ENCODE results near the gene RNU7-1.
"Not testable (repeated sequence)": the region's sequence is repeated elsewhere in the genome, so short reads cannot be mapped to it uniquely, and the experiment has no call there.

RNU7-1 gene

DNA sequence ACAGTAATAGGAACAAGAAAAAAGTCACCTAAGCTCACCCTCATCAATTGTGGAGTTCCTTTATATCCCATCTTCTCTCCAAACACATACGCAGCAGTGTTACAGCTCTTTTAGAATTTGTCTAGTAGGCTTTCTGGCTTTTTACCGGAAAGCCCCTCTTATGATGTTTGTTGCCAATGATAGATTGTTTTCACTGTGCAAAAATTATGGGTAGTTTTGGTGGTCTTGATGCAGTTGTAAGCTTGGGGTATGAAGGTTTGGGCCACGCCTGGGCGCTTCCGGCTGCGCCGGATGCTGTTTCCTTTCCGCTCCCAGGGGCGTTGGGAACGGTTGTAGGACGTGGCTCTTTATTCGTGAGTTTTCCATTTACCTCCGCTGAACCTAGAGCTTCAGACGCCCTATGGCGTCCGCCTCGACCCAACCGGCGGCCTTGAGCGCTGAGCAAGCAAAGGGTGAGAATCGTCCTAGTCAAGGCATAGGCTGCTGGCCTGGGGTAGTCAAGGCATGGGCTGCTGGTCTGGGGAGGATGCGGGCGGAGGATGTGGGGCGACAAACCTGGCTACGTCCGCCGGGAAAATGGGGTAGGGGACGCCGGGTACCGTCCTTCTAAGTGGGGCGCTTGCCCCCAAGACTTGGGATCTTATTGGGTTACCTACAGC is at the start of gene RNU7-1, which contains the start of gene C12orf57:
Gene RNU7-1 (plus strand): TSS at position 95 of the 659 bp plus-strand sequence.
Gene C12orf57 (plus strand): TSS at position 301 of the 659 bp plus-strand sequence. CDS start 100 bp downstream, at position 401.
- DNase-seq (ENCODE audit: low read depth in 2 of 2, low spot score in 1 of 2): no peak

GRCh38 chr12:6894321-6894720 is 49.3 kb upstream of the RNU7-1 start:
- DNase-seq (ENCODE audit: low read depth in 2 of 2, low spot score in 1 of 2): no peak

DNA sequence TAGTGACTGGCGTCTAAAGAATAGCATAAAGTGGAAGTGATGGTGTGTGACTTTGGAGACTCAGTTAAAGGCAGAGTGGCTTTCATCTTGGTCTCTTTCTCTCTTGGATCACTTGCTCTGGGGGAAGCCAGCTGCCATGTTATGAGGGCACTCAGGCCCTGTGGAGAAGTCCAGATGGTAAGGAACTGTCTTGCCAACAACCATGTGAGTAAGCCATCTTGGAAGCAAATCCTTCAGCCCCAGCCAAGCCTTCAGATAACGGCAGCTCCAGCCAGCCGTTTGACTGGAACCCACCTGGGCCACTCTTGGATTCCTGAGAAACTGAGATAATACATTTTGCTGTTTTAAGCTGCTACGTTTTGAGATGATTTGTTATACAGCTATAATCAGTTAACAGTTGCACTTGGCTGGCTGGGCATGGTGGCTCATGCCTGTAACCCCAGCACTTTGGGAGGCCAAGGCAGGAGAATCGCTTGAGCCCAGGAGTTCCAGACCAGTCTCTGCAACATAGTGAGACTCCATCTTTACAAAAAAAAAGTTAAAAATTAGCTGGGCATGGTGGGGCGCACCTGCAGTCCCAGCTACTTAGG is 46.7 kb upstream of the RNU7-1 start:
- DNase-seq (ENCODE audit: low read depth in 2 of 2, low spot score in 1 of 2): no peak

- DNase-seq (ENCODE audit: low read depth in 2 of 2, low spot score in 1 of 2): no peak
These were observed 44.2 kb upstream of the RNU7-1 start for GRCh38 chr12:6899427-6899826.

DNA sequence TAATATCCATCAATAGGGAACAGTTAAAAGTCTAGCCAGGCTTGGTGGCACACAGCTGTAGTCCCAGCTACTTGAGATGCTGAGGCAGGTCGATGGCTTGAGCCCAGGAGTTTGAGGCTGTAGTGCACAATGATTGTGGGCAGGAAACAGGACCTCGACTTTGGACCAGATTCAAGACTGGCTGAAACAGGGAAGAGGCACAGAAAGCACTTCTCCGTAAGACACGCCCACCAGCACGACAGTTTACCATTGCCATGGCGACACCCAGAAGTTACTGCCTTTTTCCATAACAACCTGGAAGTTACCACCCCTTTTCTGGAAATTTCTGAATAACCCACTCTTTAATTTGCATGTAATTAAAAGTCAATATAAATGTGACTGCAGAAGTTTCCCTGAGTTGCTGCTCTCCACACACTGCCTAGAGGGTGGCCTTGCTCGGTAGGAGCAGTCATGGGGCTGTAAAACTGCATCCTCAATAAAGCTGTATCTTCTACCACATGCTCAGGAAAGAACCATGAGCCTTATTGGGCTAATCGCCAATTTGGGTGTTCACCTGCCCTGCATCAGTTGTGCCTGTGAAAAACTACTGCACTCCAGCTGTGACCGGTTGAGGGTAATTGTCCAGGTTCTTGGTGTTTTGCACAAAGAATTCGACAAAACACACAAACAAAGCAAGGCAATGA is 43.6 kb upstream of the RNU7-1 start:
- DNase-seq (ENCODE audit: low read depth in 2 of 2, low spot score in 1 of 2): no peak

DNA sequence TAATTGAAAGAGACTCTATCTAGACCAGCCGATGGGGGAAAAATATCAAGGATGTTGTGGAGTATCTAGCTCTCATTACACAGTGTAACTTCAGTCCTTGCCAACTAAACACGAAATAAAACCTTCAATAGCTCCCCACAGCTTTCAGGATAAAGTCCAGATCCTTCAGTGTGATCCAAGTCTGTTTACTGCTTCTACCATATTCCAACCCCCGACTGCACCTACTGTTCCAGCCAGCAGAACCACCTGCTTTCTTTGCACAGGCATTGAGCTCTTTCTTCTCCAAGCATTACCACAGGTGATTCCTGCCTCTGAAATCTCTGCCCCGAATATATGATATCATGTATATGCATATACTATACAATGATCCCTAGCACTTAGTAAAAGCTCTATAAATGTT is 41.2 kb upstream of the RNU7-1 start:
- DNase-seq (ENCODE audit: low read depth in 2 of 2, low spot score in 1 of 2): no peak

GRCh38 chr12:6903722-6904121 is 39.9 kb upstream of the RNU7-1 start:
- DNase-seq (ENCODE audit: low read depth in 2 of 2, low spot score in 1 of 2): no peak

DNA sequence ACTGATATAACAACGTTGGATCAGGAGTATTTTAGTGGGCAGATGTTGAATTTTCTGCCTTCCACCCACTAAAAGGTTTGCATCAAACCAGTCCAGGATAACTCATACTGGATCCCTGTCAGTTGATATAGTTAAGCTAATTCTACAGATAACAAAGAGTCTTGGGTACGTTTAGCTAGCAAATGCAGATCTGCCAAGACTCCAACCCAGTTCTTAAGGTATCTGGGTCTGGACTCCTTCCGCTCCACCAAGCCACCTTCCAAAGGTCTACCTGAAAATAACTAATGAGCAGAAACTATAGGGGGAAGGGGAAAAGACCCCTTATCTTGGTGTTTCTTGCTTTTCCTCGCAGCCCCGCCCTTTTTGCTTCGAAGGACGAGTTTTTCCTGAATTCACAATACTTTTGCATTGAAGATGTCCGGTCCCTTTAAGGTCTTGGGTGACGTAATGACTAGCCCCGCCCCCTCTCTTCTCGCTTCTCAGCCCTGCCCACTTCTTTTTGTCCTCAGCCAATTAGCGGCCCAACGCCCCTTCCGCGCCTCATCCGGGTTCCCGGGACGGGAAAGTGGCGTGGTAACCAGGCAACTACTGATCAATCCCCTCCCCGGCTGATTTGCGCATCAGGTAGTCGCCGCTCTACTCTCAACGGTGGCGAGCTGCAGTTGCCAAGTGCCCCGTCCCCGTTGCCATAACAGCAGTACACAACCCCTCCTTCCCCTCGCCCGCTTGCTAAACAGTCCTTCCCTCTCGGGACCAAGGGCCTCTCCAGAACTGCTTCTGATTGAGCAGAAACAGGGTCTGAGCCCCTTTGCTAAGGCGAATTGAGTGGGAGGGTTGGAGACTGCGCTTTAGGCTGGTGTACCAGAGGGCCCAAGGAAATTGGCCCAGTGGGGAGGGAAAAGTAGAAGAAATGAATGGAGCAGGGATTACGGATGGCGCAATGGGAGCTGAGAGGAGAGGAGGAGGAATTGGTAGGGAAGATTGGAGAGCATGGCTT is 39.0 kb upstream of the RNU7-1 start, which contains the start of gene LRRC23:
Gene LRRC23 (plus strand): TSS at position 543 of the 997 bp plus-strand sequence. CDS start 812 bp downstream, outside the sequence.
- DNase-seq (ENCODE audit: low read depth in 2 of 2, low spot score in 1 of 2): peak; percentile 94 to 95

- DNase-seq (ENCODE audit: low read depth in 2 of 2, low spot score in 1 of 2): no peak
These were observed 38.1 kb upstream of the RNU7-1 start for GRCh38 chr12:6905414-6906040.

DNA sequence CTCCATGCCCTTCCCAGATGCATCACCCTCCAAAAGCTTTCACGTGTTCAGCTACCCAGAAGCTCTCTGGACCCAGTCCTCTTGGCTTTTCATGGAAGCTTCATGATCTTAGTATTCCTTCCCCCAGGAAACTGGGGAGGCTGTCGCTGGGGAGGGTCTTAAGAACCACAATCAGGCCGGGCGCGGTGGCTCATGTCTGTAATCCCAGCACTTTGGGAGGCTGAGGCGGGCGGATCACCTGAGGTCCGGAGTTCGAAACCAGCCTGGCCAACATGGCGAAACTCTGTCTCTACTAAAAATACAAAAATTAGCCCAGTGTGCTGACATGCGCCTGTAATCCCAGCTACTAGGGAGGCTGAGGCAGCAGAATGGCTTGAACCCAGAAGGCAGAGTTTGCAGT is 35.5 kb upstream of the RNU7-1 start:
- DNase-seq (ENCODE audit: low read depth in 2 of 2, low spot score in 1 of 2): not testable (repeated sequence)

- DNase-seq (ENCODE audit: low read depth in 2 of 2, low spot score in 1 of 2): no peak
These were observed 34.0 kb upstream of the RNU7-1 start for GRCh38 chr12:6909421-6910145.

GRCh38 chr12:6912164-6912935 is 31.3 kb upstream of the RNU7-1 start:
- no peak for DNase-seq (ENCODE audit: low read depth in 2 of 2, low spot score in 1 of 2)

DNA sequence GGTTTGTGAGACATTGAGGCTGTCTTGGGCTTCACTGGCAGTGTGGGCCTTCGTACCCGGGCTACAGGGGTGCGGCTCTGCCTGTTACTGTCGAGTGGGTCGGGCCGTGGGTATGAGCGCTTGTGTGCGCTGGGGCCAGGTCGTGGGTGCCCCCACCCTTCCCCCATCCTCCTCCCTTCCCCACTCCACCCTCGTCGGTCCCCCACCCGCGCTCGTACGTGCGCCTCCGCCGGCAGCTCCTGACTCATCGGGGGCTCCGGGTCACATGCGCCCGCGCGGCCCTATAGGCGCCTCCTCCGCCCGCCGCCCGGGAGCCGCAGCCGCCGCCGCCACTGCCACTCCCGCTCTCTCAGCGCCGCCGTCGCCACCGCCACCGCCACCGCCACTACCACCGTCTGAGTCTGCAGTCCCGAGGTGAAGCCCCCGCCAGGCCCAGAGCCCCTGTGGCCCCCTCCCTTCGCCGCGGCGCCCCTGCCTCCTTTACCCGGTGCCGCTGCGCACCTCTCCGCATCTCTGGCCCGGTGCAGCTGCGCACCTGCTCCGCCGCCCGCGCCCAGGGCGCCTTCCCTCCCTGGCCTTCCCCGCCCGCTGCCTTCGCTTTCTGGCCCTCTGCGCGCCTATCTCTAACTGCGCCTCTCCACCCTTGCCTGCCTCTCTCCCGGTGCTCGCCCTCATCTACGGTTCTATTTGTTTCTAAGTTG is 29.2 kb upstream of the RNU7-1 start, which contains the start of gene ENO2:
Gene ENO2 (plus strand): TSS at position 335 of the 701 bp plus-strand sequence. CDS start 1,253 bp downstream, outside the sequence.
- DNase-seq (ENCODE audit: low read depth in 2 of 2, low spot score in 1 of 2): peak; percentile 61 to 81

- DNase-seq (ENCODE audit: low read depth in 2 of 2, low spot score in 1 of 2): no peak
These were observed 28.4 kb upstream of the RNU7-1 start for GRCh38 chr12:6914947-6915788.

DNA sequence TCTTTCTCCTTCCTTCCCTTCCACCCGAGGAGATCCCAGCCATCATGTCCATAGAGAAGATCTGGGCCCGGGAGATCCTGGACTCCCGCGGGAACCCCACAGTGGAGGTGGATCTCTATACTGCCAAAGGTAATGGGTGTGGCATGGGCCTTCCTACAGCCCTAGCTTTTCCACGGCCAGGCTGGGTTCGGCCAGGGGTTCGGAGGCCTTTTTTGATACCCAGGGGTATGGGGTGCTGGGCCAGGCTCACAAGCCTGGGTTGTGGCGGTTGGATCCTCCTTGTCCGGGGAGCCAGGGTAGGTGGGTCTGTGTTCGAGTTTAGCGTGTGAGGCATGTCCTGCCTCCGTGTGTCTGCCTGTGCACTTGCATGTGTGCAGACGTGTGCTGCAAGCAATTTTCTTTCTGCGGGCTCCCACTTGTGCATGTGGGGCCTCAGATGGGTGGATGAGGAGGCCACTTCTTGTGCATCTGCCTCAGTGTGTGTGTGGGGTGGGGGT is 27.8 kb upstream of the RNU7-1 start:
- DNase-seq (ENCODE audit: low read depth in 2 of 2, low spot score in 1 of 2): no peak

DNA sequence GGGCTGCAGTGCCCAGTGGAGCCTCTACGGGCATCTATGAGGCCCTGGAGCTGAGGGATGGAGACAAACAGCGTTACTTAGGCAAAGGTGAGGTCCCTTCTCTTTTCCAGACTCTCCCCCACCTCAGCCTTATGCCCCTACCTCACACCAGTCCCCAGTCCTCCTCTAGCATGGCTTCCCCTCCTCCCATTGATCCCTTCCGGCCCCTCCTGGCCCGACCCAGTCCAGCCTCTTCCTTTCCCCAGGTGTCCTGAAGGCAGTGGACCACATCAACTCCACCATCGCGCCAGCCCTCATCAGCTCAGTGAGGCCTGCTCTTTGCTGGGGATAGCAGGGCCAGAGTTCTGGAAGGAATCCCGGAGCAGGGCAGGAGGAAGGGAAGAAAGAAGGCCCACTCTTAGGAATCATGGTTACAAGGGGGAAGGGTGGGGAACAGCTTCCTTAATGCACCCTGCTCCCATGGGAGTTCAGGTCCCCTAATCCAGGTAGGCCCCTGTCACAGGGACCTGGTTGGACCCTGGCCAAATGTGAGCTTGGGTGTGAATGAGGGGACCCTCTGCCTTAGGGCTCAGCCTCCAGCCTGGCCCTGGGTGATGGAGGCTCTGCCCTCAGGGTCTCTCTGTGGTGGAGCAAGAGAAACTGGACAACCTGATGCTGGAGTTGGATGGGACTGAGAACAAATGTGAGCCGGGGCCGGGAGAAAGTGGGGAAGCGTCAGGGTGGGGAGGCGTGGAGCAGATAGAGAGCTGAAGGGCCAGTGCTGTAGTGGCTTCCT is 27.0 kb upstream of the RNU7-1 start:
- DNase-seq (ENCODE audit: low read depth in 2 of 2, low spot score in 1 of 2): no peak

All from stimulated activated CD8-positive, alpha-beta memory T cell treated with anti-CD3 and anti-CD28 coated beads, Interleukin-4, amount 100 ng/mL, for 4 hours (primary cell).